WTC11 (cell line): ENCODE results near the gene EFHC2. TPM values are rescaled to one million over a fixed set of nuclear protein-coding genes. Genes with fewer than 3 reads are reported as not detected.

ENCODE experiments used
- ATAC-seq: fragments of 200-7000 bp; cut with Tn5 transposase; 2 replicates; pipeline ENCODE4 v1.10.0; 2021; ENCODE audit warnings: mild to moderate bottlenecking, moderate library complexity
- CTCF ChIA-PET: fragments of 300-600 bp; sonication (Branson Sonifier 250); formaldehyde crosslinking; loops from one replicate; lab custom pipeline; 2021; ENCODE audit warnings: antibody characterized with exemption; lab: Charles Lee
- POLR2A ChIA-PET: fragments of 350-600 bp; sonication (Branson Sonifier 250); formaldehyde crosslinking; loops from one replicate; lab custom pipeline; 2021; ENCODE audit warnings: antibody characterized with exemption; lab: Charles Lee
- DNase-seq: peaks from one replicate; pipeline ENCODE4 v3.0.0; 2021; ENCODE audit warnings: low spot score
- H3K27ac Mint-ChIP-seq: 2 replicates; pipeline ENCODE4 v1.8.0; 2021; ENCODE audit warnings: mixed read lengths
- H3K27me3 Mint-ChIP-seq: 2 replicates; pipeline ENCODE4 v1.8.0; 2021; ENCODE audit warnings: low read depth, mild to moderate bottlenecking, moderate library complexity, mixed read lengths
- H3K36me3 Mint-ChIP-seq: 2 replicates; pipeline ENCODE4 v1.8.0; 2021; ENCODE audit warnings: mixed read lengths
- H3K4me1 Mint-ChIP-seq: 2 replicates; pipeline ENCODE4 v1.8.0; 2022; ENCODE audit warnings: mixed read lengths
- H3K4me3 Mint-ChIP-seq: 2 replicates; pipeline ENCODE4 v1.8.0; 2021; ENCODE audit warnings: mild to moderate bottlenecking, moderate library complexity, mixed read lengths
- H3K9me3 Mint-ChIP-seq: 2 replicates; pipeline ENCODE4 v1.8.0; 2021; ENCODE audit warnings: mixed read lengths
- AFF4 ChIP-seq: sonication (generic); formaldehyde crosslinking; IDR thresholded peaks from 2 replicates; pipeline ENCODE4 v1.8.1; 2023; ENCODE audit warnings: mild to moderate bottlenecking, missing genetic modification reagents, borderline replicate concordance
- CBFB ChIP-seq: sonication (generic); formaldehyde crosslinking; IDR thresholded peaks from 2 replicates; pipeline ENCODE4 v1.8.1; 2022; ENCODE audit warnings: mild to moderate bottlenecking, low read depth, missing genetic modification reagents
- E2F1 ChIP-seq: sonication (generic); formaldehyde crosslinking; IDR thresholded peaks from 2 replicates; pipeline ENCODE4 v1.8.0; 2022; ENCODE audit warnings: mild to moderate bottlenecking, missing genetic modification reagents
- FOXJ3 ChIP-seq: sonication (generic); formaldehyde crosslinking; IDR thresholded peaks from 2 replicates; pipeline ENCODE4 v1.9.0; 2021; ENCODE audit warnings: missing genetic modification reagents, mild to moderate bottlenecking, borderline replicate concordance
- FOXK1 ChIP-seq: sonication (generic); formaldehyde crosslinking; IDR thresholded peaks from 2 replicates; pipeline ENCODE4 v1.8.0; 2022; ENCODE audit warnings: mild to moderate bottlenecking, moderate library complexity, missing genetic modification reagents
- FOXP1 ChIP-seq: sonication (generic); formaldehyde crosslinking; IDR thresholded peaks from 2 replicates; pipeline ENCODE4 v1.8.0; 2022; ENCODE audit warnings: missing genetic modification reagents, mild to moderate bottlenecking, moderate library complexity, borderline replicate concordance
- GABPB1 ChIP-seq: sonication (generic); formaldehyde crosslinking; IDR thresholded peaks from 2 replicates; pipeline ENCODE4 v1.8.1; 2023; ENCODE audit warnings: mild to moderate bottlenecking, missing genetic modification reagents
- GTF2I ChIP-seq: fragments of 250-450 bp; sonication (Bioruptor Pico); conservative IDR thresholded peaks from 2 replicates; pipeline ENCODE4 v1.4.0; 2021; ENCODE audit warnings: mild to moderate bottlenecking
- IRF2 ChIP-seq: sonication (generic); formaldehyde crosslinking; IDR thresholded peaks from 2 replicates; pipeline ENCODE4 v1.8.0; 2022; ENCODE audit warnings: low read depth, missing genetic modification reagents, borderline replicate concordance
- JUN ChIP-seq: sonication (generic); formaldehyde crosslinking; IDR thresholded peaks from 2 replicates; pipeline ENCODE4 v1.8.0; 2023; ENCODE audit warnings: mild to moderate bottlenecking, missing genetic modification reagents
- NFATC4 ChIP-seq: fragments of 250-450 bp; sonication (Bioruptor Pico); IDR thresholded peaks from 2 replicates; pipeline ENCODE4 v1.9.0; 2021; ENCODE audit warnings: mild to moderate bottlenecking
- NR3C1 ChIP-seq: sonication (generic); formaldehyde crosslinking; conservative IDR thresholded peaks from 2 replicates; pipeline ENCODE4 v1.8.1; 2023; ENCODE audit warnings: low read depth, mild to moderate bottlenecking, missing genetic modification reagents
- OVOL2 ChIP-seq: fragments of 250-450 bp; sonication (Bioruptor Pico); IDR thresholded peaks from 2 replicates; pipeline ENCODE4 v1.9.0; 2021; ENCODE audit warnings: mild to moderate bottlenecking, borderline replicate concordance
- SMAD3 ChIP-seq: sonication (generic); formaldehyde crosslinking; IDR thresholded peaks from 2 replicates; pipeline ENCODE4 v1.8.0; 2022; ENCODE audit warnings: missing genetic modification reagents, mild to moderate bottlenecking, borderline replicate concordance
- TEAD4 ChIP-seq: sonication (generic); formaldehyde crosslinking; IDR thresholded peaks from 2 replicates; pipeline ENCODE4 v1.8.0; 2022; ENCODE audit warnings: mild to moderate bottlenecking, missing genetic modification reagents
- ZBTB21 ChIP-seq: sonication (generic); formaldehyde crosslinking; IDR thresholded peaks from 2 replicates; pipeline ENCODE4 v1.8.1; 2023; ENCODE audit warnings: mild to moderate bottlenecking, missing genetic modification reagents, borderline replicate concordance
- ZNF317 ChIP-seq: sonication (generic); formaldehyde crosslinking; IDR thresholded peaks from 2 replicates; pipeline ENCODE4 v1.8.1; 2023; ENCODE audit warnings: low read depth, mild to moderate bottlenecking, moderate library complexity, missing genetic modification reagents, borderline replicate concordance
- ZNF416 ChIP-seq: fragments of 250-450 bp; sonication (Bioruptor Pico); IDR thresholded peaks from 2 replicates; pipeline ENCODE4 v1.9.0; 2021; ENCODE audit warnings: mild to moderate bottlenecking, inconsistent platforms
- total RNA-seq: library from RNA; stranded (reverse); gene quantifications from 3 replicates; pipeline ENCODE4 v1.2.3, GENCODE V29; 2021
- TF ChIP-seq, protein P1 (sequence below): sonication (generic); formaldehyde crosslinking; IDR thresholded peaks from 2 replicates; pipeline ENCODE4 v1.8.0; 2023; ENCODE audit warnings: missing genetic modification reagents, mild to moderate bottlenecking, borderline replicate concordance

The EFHC2 gene
- total RNA-seq, 1 experiment from 2014 or later, result 2.1 TPM

DNA sequence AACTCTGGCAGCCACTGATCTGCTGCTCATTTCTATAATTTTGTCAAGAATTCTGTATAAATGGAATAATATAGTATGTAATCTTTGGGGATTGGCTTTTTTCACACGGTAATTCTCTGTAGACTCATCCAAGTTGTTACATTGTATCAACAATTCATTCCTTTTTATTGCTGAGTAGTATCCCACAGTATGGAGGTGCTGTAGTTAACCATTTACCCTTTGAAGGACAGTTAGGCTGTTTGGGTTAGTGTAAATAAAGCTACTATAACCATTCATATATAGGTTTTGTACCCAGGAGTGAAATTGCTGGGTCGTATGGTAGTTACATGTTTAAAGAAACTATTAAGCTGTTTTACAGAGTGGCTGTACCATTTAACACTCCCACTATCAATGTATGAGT lies 213.3 kb downstream of the EFHC2 start:
- H3K4me3 Mint-ChIP-seq, result no peak overlapping the region
- no peak overlapping the region for H3K27ac Mint-ChIP-seq
- ChIA-PET CTCF (no interaction called here), POLR2A (no interaction called here)
- ATAC-seq (no peak), DNase-seq (no peak)
- no peak for TF ChIP-seq FOXK1
- no peak for TF ChIP-seq ZNF317
- no peak for TF ChIP-seq SMAD3 (CRISPR knock-in tag)
- TF ChIP-seq CBFB (CRISPR knock-in tag), result no peak
- no peak for TF ChIP-seq TEAD4 (CRISPR knock-in tag)
- no peak for TF ChIP-seq E2F1 (CRISPR knock-in tag)
- TF ChIP-seq ZBTB21 (CRISPR knock-in tag), result no peak
- no peak for TF ChIP-seq JUN (CRISPR knock-in tag)
- TF ChIP-seq NR3C1 (CRISPR knock-in tag), result no peak
- no peak for TF ChIP-seq GABPB1 (CRISPR knock-in tag)
- no peak for TF ChIP-seq ZNF416 (CRISPR knock-in tag)
- TF ChIP-seq, protein P1, sequence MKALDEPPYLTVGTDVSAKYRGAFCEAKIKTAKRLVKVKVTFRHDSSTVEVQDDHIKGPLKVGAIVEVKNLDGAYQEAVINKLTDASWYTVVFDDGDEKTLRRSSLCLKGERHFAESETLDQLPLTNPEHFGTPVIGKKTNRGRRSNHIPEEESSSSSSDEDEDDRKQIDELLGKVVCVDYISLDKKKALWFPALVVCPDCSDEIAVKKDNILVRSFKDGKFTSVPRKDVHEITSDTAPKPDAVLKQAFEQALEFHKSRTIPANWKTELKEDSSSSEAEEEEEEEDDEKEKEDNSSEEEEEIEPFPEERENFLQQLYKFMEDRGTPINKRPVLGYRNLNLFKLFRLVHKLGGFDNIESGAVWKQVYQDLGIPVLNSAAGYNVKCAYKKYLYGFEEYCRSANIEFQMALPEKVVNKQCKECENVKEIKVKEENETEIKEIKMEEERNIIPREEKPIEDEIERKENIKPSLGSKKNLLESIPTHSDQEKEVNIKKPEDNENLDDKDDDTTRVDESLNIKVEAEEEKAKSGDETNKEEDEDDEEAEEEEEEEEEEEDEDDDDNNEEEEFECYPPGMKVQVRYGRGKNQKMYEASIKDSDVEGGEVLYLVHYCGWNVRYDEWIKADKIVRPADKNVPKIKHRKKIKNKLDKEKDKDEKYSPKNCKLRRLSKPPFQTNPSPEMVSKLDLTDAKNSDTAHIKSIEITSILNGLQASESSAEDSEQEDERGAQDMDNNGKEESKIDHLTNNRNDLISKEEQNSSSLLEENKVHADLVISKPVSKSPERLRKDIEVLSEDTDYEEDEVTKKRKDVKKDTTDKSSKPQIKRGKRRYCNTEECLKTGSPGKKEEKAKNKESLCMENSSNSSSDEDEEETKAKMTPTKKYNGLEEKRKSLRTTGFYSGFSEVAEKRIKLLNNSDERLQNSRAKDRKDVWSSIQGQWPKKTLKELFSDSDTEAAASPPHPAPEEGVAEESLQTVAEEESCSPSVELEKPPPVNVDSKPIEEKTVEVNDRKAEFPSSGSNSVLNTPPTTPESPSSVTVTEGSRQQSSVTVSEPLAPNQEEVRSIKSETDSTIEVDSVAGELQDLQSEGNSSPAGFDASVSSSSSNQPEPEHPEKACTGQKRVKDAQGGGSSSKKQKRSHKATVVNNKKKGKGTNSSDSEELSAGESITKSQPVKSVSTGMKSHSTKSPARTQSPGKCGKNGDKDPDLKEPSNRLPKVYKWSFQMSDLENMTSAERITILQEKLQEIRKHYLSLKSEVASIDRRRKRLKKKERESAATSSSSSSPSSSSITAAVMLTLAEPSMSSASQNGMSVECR (CRISPR knock-in tag), result no peak
- TF ChIP-seq OVOL2, result no peak
- H3K36me3 Mint-ChIP-seq, result no peaks in the 10 kb centered on the region
- H3K4me1 Mint-ChIP-seq, result peaks cover 12% of the 10 kb centered on the region
- no peaks in the 10 kb centered on the region for H3K27me3 Mint-ChIP-seq
- H3K9me3 Mint-ChIP-seq, result no peaks in the 10 kb centered on the region

DNA sequence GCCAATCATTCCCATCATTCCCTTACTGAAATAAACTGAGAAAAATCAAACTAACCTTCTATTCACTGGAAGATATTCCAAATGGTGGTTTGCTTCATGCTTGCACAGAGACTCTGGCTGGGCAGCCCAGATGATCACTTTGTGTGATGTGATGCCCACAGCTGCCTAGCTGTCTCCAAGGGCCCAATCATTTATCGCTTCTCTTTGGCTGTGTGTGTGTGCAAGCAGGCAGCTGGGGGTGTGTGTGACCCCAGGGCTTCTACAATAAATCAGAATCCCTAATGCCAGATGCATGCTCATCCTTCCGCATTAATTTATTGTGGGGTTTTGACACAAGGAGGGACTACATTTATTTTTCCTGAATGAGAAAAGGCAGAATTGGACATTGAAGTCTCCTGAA lies 230.1 kb downstream of the EFHC2 start:
- Mint-ChIP-seq H3K27me3 (no peaks in the 10 kb centered on the region), H3K9me3 (no peaks in the 10 kb centered on the region), H3K4me1 (no peaks in the 10 kb centered on the region), H3K36me3 (no peaks in the 10 kb centered on the region), H3K27ac (no peak overlapping the region), H3K4me3 (no peak overlapping the region)
- DNase-seq (no peak), ATAC-seq (no peak)
- TF ChIP-seq FOXP1 (no peak), FOXJ3 (CRISPR knock-in tag) (no peak), FOXK1 (no peak)
- ChIA-PET POLR2A (no interaction called here), CTCF (no interaction called here)

DNA sequence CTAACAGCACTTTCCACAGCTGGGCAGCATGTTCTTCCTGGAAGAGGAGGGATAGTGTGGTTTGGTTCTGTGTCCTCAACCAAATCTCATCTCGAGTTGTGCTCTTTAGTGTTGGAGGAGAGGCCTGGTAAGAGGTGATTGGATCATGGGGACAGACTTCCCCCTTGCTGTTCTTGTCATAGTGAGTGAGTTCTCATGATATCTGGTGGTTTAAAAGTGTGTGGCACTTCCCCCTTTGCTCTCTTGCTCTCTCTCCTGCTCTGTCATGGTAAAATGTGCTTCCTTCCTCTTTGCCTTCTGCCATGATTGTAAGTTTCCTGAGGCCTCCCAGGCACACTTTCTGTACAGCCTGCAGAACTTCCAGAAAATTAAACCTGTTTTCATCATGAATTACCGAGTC lies 236.6 kb downstream of the EFHC2 start:
- TF ChIP-seq NFATC4 (CRISPR knock-in tag) (no peak), ZNF416 (CRISPR knock-in tag) (no peak), IRF2 (CRISPR knock-in tag) (no peak), AFF4 (CRISPR knock-in tag) (no peak), NR3C1 (CRISPR knock-in tag) (no peak), GTF2I (CRISPR knock-in tag) (no peak)
- no peak overlapping the region for H3K4me3 Mint-ChIP-seq
- peaks cover 5% of the 10 kb centered on the region for H3K4me1 Mint-ChIP-seq
- DNase-seq (no peak), ATAC-seq (no peak)
- ChIA-PET POLR2A (no interaction called here), CTCF (no interaction called here)
- H3K27ac Mint-ChIP-seq, result no peak overlapping the region
- peaks cover 25% of the 10 kb centered on the region for H3K9me3 Mint-ChIP-seq
- H3K36me3 Mint-ChIP-seq, result peaks cover 18% of the 10 kb centered on the region
- H3K27me3 Mint-ChIP-seq, result peaks cover 2% of the 10 kb centered on the region
